Neuronal stem cell (in vitro differentiated cells): ENCODE measurements around the gene VIPR1.

Source experiments
- DNase-seq: peaks from one replicate; pipeline ENCODE4 v3.0.0-alpha.2; 2013; ENCODE audit warnings: low spot score
- H2AFZ ChIP-seq: one replicate; pipeline ENCODE4 v1.6.1; 2013; ENCODE audit warnings: mild to moderate bottlenecking, low read length, inconsistent platforms
- H2AK5ac ChIP-seq: 2 replicates; pipeline ENCODE4 v1.6.1; 2013; ENCODE audit warnings: low read depth, mild to moderate bottlenecking, inconsistent platforms, low read length, moderate library complexity, mixed read lengths
- H2BK120ac ChIP-seq: 2 replicates; pipeline ENCODE4 v1.6.1; 2013; ENCODE audit warnings: low read depth, mild to moderate bottlenecking, inconsistent platforms, low read length, moderate library complexity, mixed read lengths
- H2BK12ac ChIP-seq: one replicate; pipeline ENCODE4 v1.6.1; 2013; ENCODE audit warnings: low read length, inconsistent platforms
- H2BK15ac ChIP-seq: 2 replicates; pipeline ENCODE4 v1.6.1; 2013; ENCODE audit warnings: mild to moderate bottlenecking, low read length, inconsistent platforms, mixed read lengths
- H2BK5ac ChIP-seq: one replicate; pipeline ENCODE4 v1.6.1; 2013; ENCODE audit warnings: inconsistent platforms, mild to moderate bottlenecking, low read length, moderate library complexity
- H3K14ac ChIP-seq: one replicate; pipeline ENCODE4 v1.6.1; 2013; ENCODE audit warnings: low read length, inconsistent platforms
- H3K18ac ChIP-seq: 2 replicates; pipeline ENCODE4 v1.6.1; 2013; ENCODE audit warnings: low read length, inconsistent platforms
- H3K23ac ChIP-seq: 2 replicates; pipeline ENCODE4 v1.6.1; 2013; ENCODE audit warnings: low read depth, mild to moderate bottlenecking, mixed read lengths, low read length, inconsistent platforms; ENCODE audit not compliant: poor library complexity
- H3K27ac ChIP-seq: replicated peaks from 3 replicates; pipeline ENCODE4 v1.5.1; 2013; ENCODE audit warnings: low read length, inconsistent platforms
- H3K27me3 ChIP-seq, 3 experiments: 2 replicates each; pipeline ENCODE4 v1.6.1; 2013; ENCODE audit warnings: low read length in 3 of 3, mild to moderate bottlenecking in 2 of 3, inconsistent platforms in 1 of 3, low read depth in 1 of 3, mixed read lengths in 1 of 3, moderate library complexity in 1 of 3; ENCODE audit not compliant: control insufficient read depth in 3 of 3, insufficient read depth in 3 of 3
- H3K36me3 ChIP-seq, 2 donors: replicated peaks in 1 of 2; 2 replicates each; pipeline ENCODE4 v1.6.1; 2013; ENCODE audit warnings: low read length in 2 of 2; ENCODE audit not compliant: control insufficient read depth in 2 of 2, insufficient read depth in 2 of 2
- H3K4ac ChIP-seq: 2 replicates; pipeline ENCODE4 v1.6.1; 2013; ENCODE audit warnings: inconsistent platforms, mild to moderate bottlenecking, low read length, moderate library complexity
- H3K4me1 ChIP-seq, 2 donors: 1 replicate in 1 of 2; 2 replicates in 1 of 2; pipeline ENCODE4 v1.6.1; 2013; ENCODE audit warnings: low read length in 2 of 2, low read depth in 1 of 2; ENCODE audit not compliant: control insufficient read depth in 2 of 2, insufficient read depth in 1 of 2
- H3K4me2 ChIP-seq: one replicate; pipeline ENCODE4 v1.6.1; 2013; ENCODE audit warnings: mild to moderate bottlenecking, low read length, inconsistent platforms; ENCODE audit not compliant: insufficient read depth, poor library complexity, severe bottlenecking
- H3K4me3 ChIP-seq, 2 donors: 2 replicates each; pipeline ENCODE4 v1.5.1; 2013; ENCODE audit warnings: low read length in 2 of 2, mild to moderate bottlenecking in 2 of 2, inconsistent platforms in 1 of 2, moderate library complexity in 1 of 2
- H3K79me1 ChIP-seq: one replicate; pipeline ENCODE4 v1.6.1; 2013; ENCODE audit warnings: low read depth, mild to moderate bottlenecking, inconsistent platforms, low read length, moderate library complexity
- H3K9ac ChIP-seq: one replicate; pipeline ENCODE4 v1.6.1; 2013; ENCODE audit warnings: mild to moderate bottlenecking, low read depth, low read length, inconsistent platforms; ENCODE audit not compliant: poor library complexity
- H3K9me3 ChIP-seq, 2 donors: replicated peaks in 1 of 2; 2 replicates each; pipeline versions ENCODE3 to v1.6.1; 2013; ENCODE audit warnings: low read length in 2 of 2, mild to moderate bottlenecking in 2 of 2, inconsistent platforms in 1 of 2, low read depth in 1 of 2, mixed read lengths in 1 of 2, moderate library complexity in 1 of 2; ENCODE audit not compliant: control insufficient read depth in 2 of 2, insufficient read depth in 1 of 2
- H4K8ac ChIP-seq: one replicate; pipeline ENCODE4 v1.6.1; 2013; ENCODE audit warnings: low read depth, mild to moderate bottlenecking, inconsistent platforms, low read length, moderate library complexity
- H4K91ac ChIP-seq: one replicate; pipeline ENCODE4 v1.6.1; 2013; ENCODE audit warnings: low read length, low read depth, mild to moderate bottlenecking, inconsistent platforms; ENCODE audit not compliant: poor library complexity
- WGBS, 2 donors: extraction: QIAGEN DNeasy Blood & Tissue Kit; methylation state at CpG; one replicate each; pipeline ENCODE4 v1.1.7; 2013; ENCODE audit warnings: missing lambda C conversion rate in 2 of 2, mixed read lengths in 1 of 2; ENCODE audit not compliant: insufficient read length in 2 of 2, insufficient replicate concordance in 1 of 2; ENCODE audit errors: extremely low coverage in 2 of 2; 5-methylcytosine and 5-hydroxymethylcytosine counted together

The VIPR1 gene

GRCh38 chr3:42488687-42489086 is 13.8 kb upstream of the VIPR1 start:
- Histone ChIP-seq H2BK12ac (no peak overlapping the region), H3K9ac (no peak overlapping the region), H3K4me1 (no peaks in the 10 kb centered on the region), H3K9me3 (no peaks in the 10 kb centered on the region), H3K4ac (no peak overlapping the region), H3K4me3 (no peak overlapping the region), H2BK120ac (no peak overlapping the region), H4K8ac (no peak overlapping the region), H4K91ac (no peak overlapping the region), H3K4me2 (no peak overlapping the region), H2BK15ac (no peak overlapping the region), H3K14ac (no peak overlapping the region), H3K18ac (no peak overlapping the region), H3K79me1 (no peaks in the 10 kb centered on the region), H2BK5ac (no peak overlapping the region), H3K36me3 (no peaks in the 10 kb centered on the region), H3K27ac (no peak overlapping the region), H2AFZ (no peak overlapping the region), H2AK5ac (no peak overlapping the region), H3K23ac (no peak overlapping the region), H3K27me3 (peaks cover 0 to 16% (median 0%) of the 10 kb centered on the region in 3 experiments)
- DNase-seq = no peak
- WGBS, 2 donors = no CpG with 5 or more reads among the region's 4 CpGs

- no peak overlapping the region for H4K8ac ChIP-seq
- H3K36me3 ChIP-seq = no peaks in the 10 kb centered on the region
- no peak overlapping the region for H3K4me2 ChIP-seq
- H3K4ac ChIP-seq = no peak overlapping the region
- no peaks in the 10 kb centered on the region for H3K4me1 ChIP-seq
- no peak for DNase-seq
- H4K91ac ChIP-seq = no peak overlapping the region
- no peak overlapping the region for H3K23ac ChIP-seq
- H3K27ac ChIP-seq = no peak overlapping the region
- no peak overlapping the region for H2BK5ac ChIP-seq
- no peaks in the 10 kb centered on the region for H3K9me3 ChIP-seq
- no peak overlapping the region for H2BK15ac ChIP-seq
- no peak overlapping the region for H3K9ac ChIP-seq
- H2AK5ac ChIP-seq = no peak overlapping the region
- H2BK12ac ChIP-seq = no peak overlapping the region
- peaks cover 0 to 16% (median 0%) of the 10 kb centered on the region in 3 experiments for H3K27me3 ChIP-seq
- no peak overlapping the region for H2AFZ ChIP-seq
- WGBS, 2 donors = no CpG with 5 or more reads among the region's 10 CpGs
- no peak overlapping the region for H2BK120ac ChIP-seq
- H3K79me1 ChIP-seq = no peaks in the 10 kb centered on the region
- no peak overlapping the region for H3K4me3 ChIP-seq
- no peak overlapping the region for H3K14ac ChIP-seq
- H3K18ac ChIP-seq = no peak overlapping the region
Observed at GRCh38 chr3:42489116-42489936, 13.1 kb upstream of the VIPR1 start.

GRCh38 chr3:42489937-42490227 is 12.6 kb upstream of the VIPR1 start:
- no peaks in the 10 kb centered on the region for H3K79me1 ChIP-seq
- H3K4ac ChIP-seq = no peak overlapping the region
- H4K91ac ChIP-seq = no peak overlapping the region
- no peak overlapping the region for H3K23ac ChIP-seq
- no peak overlapping the region for H2BK12ac ChIP-seq
- no peak overlapping the region for H3K4me2 ChIP-seq
- no peak overlapping the region for H3K9ac ChIP-seq
- H3K14ac ChIP-seq = no peak overlapping the region
- no peaks in the 10 kb centered on the region for H3K9me3 ChIP-seq
- H2BK5ac ChIP-seq = no peak overlapping the region
- no peak overlapping the region for H2AK5ac ChIP-seq
- H3K4me3 ChIP-seq = no peak overlapping the region
- WGBS, 2 donors = no CpG with 5 or more reads among the region's 3 CpGs
- H2BK15ac ChIP-seq = no peak overlapping the region
- H3K27me3 ChIP-seq = peaks cover 0 to 16% (median 0%) of the 10 kb centered on the region in 3 experiments
- H4K8ac ChIP-seq = no peak overlapping the region
- H3K18ac ChIP-seq = no peak overlapping the region
- DNase-seq = no peak
- no peaks in the 10 kb centered on the region for H3K36me3 ChIP-seq
- no peak overlapping the region for H2BK120ac ChIP-seq
- no peaks in the 10 kb centered on the region for H3K4me1 ChIP-seq
- H2AFZ ChIP-seq = no peak overlapping the region
- H3K27ac ChIP-seq = no peak overlapping the region

GRCh38 chr3:42490243-42490642 is 12.2 kb upstream of the VIPR1 start:
- Histone ChIP-seq H3K27me3 (peaks cover 0 to 16% (median 0%) of the 10 kb centered on the region in 3 experiments), H2BK15ac (no peak overlapping the region), H3K4me2 (no peak overlapping the region), H3K23ac (no peak overlapping the region), H3K14ac (no peak overlapping the region), H4K91ac (no peak overlapping the region), H2AK5ac (no peak overlapping the region), H3K4me3 (no peak overlapping the region), H4K8ac (no peak overlapping the region), H2BK12ac (no peak overlapping the region), H3K18ac (no peak overlapping the region), H3K4ac (no peak overlapping the region), H2BK5ac (no peak overlapping the region), H2BK120ac (no peak overlapping the region), H2AFZ (no peak overlapping the region), H3K9ac (no peak overlapping the region), H3K36me3 (no peaks in the 10 kb centered on the region), H3K27ac (no peak overlapping the region), H3K79me1 (no peaks in the 10 kb centered on the region), H3K4me1 (no peaks in the 10 kb centered on the region), H3K9me3 (no peaks in the 10 kb centered on the region)
- no peak for DNase-seq
- WGBS, 2 donors = no CpG with 5 or more reads among the region's 5 CpGs
